Ovary (tissue), 9 donors: ENCODE results near the gene NCBP2. TPM values are rescaled to one million over a fixed set of nuclear protein-coding genes. Genes with fewer than 3 reads are reported as not detected.
"Not testable (repeated sequence)": the region's sequence is repeated elsewhere in the genome, so short reads cannot be mapped to it uniquely, and the experiment has no call there.

Experiments used
- DNase-seq, 5 donors: peaks; one replicate each; pipeline ENCODE4 v3.0.0-alpha.2; 2019 to 2020
- H3K27ac ChIP-seq, 2 donors: fragments of 200-600 bp; one replicate each; pipeline versions ENCODE4 v1.5.1 to v1.8.0; 2019 to 2022
- H3K27me3 ChIP-seq: fragments of 200-600 bp; one replicate; pipeline ENCODE4 v1.8.0; 2022
- H3K36me3 ChIP-seq: fragments of 200-600 bp; sonication (generic); one replicate; pipeline ENCODE4 v1.5.1; 2019
- H3K4me1 ChIP-seq: one replicate; pipeline ENCODE4 v1.8.1; 2013; ENCODE audit warnings: mild to moderate bottlenecking, moderate library complexity; ENCODE audit not compliant: insufficient read depth
- H3K4me3 ChIP-seq: fragments of 200-600 bp; sonication (generic); one replicate; pipeline ENCODE4 v1.5.1; 2017
- H3K9me3 ChIP-seq, 2 donors: fragments of 200-600 bp in 1 of 2; sonication (generic) in 1 of 2; one replicate each; pipeline versions ENCODE4 v1.5.1 to v1.8.1; 2013 to 2019; ENCODE audit warnings: mild to moderate bottlenecking in 1 of 2, moderate library complexity in 1 of 2
- CTCF ChIP-seq, 3 donors: fragments of 450-650 bp in 2 of 3; fragments of 200-600 bp in 1 of 3; IDR thresholded peaks; one replicate each; pipeline versions ENCODE4 v1.5.1 to v1.8.0; 2016 to 2022; ENCODE audit warnings: antibody characterized with exemption in 3 of 3, mild to moderate bottlenecking in 1 of 3
- EP300 ChIP-seq: sonication (generic); formaldehyde crosslinking; IDR thresholded peaks from one replicate; pipeline ENCODE4 v1.6.1; 2017; ENCODE audit warnings: antibody characterized with exemption
- POLR2A ChIP-seq: fragments of 450-650 bp; IDR thresholded peaks from one replicate; pipeline ENCODE4 v1.6.1; 2017; ENCODE audit warnings: antibody characterized with exemption, mild to moderate bottlenecking, moderate library complexity
- WGBS, 3 donors: extraction: QIAGEN DNeasy Blood & Tissue Kit in 1 of 3; methylation state at CpG; one replicate each; pipeline versions ENCODE4 v1.1.5 to v1.1.7; 2013 to 2017; 5-methylcytosine and 5-hydroxymethylcytosine counted together
- intact Hi-C, 4 donors: fragments of 100-400 bp; cut with DNase I; formaldehyde crosslinking; loops; one replicate each; pipeline versions ENCODE4 v1.11.0 to v1.15.1; 2022 to 2023
- polyA plus RNA-seq, 2 donors: library from polyadenylated mRNA; stranded (reverse); fragments of 200-250 nt in 1 of 2; fragments of 350-450 nt in 1 of 2; fragmentation: Illumina TruSeq in 1 of 2; extraction: RNeasy Lipid Tissue Mini Kit (QIAGEN cat#74804) in 1 of 2; gene quantifications; one replicate each; pipeline ENCODE4 v1.2.3, GENCODE V29; 2013 to 2014
- total RNA-seq, 7 donors: library from RNA; depleted of rRNA in 2 of 7; stranded (reverse); fragments of >200 nt in 2 of 7; fragmentation: NEBNext Ultra II Directional in 3 of 7; extraction: Animal tissue kit (Norgen Biotek cat#: 25700) in 3 of 7; gene quantifications; one replicate each; pipeline versions ENCODE4 v1.1.0 to v1.2.4, GENCODE V29; 2016 to 2023
- donor health status: DM: no; HTN: no; CAD: no; lungs with moderate emphysema.
- donor health status: DM: no; HTN: no; CAD: no.
- donor health status: Bipolar disorder and iron deficiency.
- donor health status: DM: yes; HTN: yes; CAD: no.
- donor health status: DM: no; HTN: no; CAD: no.
- donor health status: DM: yes; HTN: yes; CAD: no.

NCBP2 gene
- total and polyA plus RNA-seq, 9 donors, result 17.4 to 64.7 (median 45.8) TPM

DNA sequence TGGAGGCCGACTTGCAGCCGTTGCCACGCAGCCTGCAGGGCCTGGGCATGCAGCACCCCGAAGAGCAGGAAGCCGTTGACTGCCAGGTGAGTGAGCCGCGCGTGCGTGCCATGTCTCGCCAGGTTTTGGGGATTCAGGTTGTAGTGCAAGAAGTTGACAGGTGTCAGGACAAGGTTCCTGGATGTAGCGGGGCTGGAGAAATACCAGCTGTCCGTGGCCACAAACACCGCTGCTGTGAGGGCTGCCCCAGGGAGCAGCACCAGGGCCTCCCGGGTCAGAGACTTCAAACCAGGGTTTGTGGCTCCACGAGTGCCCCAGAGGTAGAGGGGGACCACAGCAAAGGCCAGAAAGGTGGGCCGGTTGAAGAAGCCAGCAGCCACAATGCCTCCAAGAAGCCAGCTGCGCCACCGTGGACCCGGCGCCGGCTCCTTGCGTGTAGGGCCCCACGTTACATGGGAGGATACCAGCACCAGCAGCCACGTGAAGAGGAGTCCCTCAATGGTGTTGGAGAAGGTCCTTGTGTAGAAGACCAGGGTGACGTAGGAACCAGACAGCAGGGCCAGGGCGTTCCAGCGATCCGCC lies 5.6 kb upstream of the NCBP2 start:
- H3K36me3 ChIP-seq, result no peaks in the 10 kb centered on the region
- H3K4me1 ChIP-seq, result peaks cover 3% of the 10 kb centered on the region
- no peak for DNase-seq
- H3K27ac ChIP-seq, result no peak overlapping the region
- no peaks in the 10 kb centered on the region for H3K9me3 ChIP-seq
- H3K4me3 ChIP-seq, result no peak overlapping the region
- TF ChIP-seq EP300 (no peak), CTCF (IDR thresholded peaks at IDR 0.05) (no peak), POLR2A (no peak)
- no peaks in the 10 kb centered on the region for H3K27me3 ChIP-seq
- intact Hi-C loops, result no loop called here
- 77 to 79% (median 78%) methylated on average over 28 of the region's 28 CpGs for WGBS, 3 donors

- H3K27me3 ChIP-seq, result no peaks in the 10 kb centered on the region
- H3K27ac ChIP-seq, result no peak overlapping the region
- H3K4me3 ChIP-seq, result no peak overlapping the region
- TF ChIP-seq EP300 (no peak), CTCF (IDR thresholded peaks at IDR 0.05) (no peak), POLR2A (no peak)
- H3K36me3 ChIP-seq, result no peaks in the 10 kb centered on the region
- intact Hi-C loops, result no loop called here
- no peak for DNase-seq
- 78 to 84% (median 83%) methylated on average over 10 of the region's 10 CpGs for WGBS, 3 donors
- H3K4me1 ChIP-seq, result peaks cover 3% of the 10 kb centered on the region
- no peaks in the 10 kb centered on the region for H3K9me3 ChIP-seq
These were observed 5.0 kb upstream of the NCBP2 start for GRCh38 chr3:196947136-196947859.

GRCh38 chr3:196944037-196944790 lies 1.9 kb upstream of the NCBP2 start:
- H3K27ac ChIP-seq, H3K36me3 ChIP-seq, DNase-seq, H3K9me3 ChIP-seq, H3K27me3 ChIP-seq, H3K4me3 ChIP-seq: not testable (repeated sequence)
- peaks cover 11% of the 10 kb centered on the region for H3K4me1 ChIP-seq
- 66 to 76% (median 68%) methylated on average over 14 of the region's 14 CpGs for WGBS, 3 donors
- intact Hi-C loops, result loop anchor here in 1 of 4 donors (5.0 kb wide), 1 partner anchor 77 kb away; the partner anchor contains the start of gene SENP5

- peak in 1 of 5 donors; percentile 48 for DNase-seq
- 0 to 1% (median 0%) methylated on average over 22 to 25 of the region's 25 CpGs for WGBS, 3 donors
- no peak for TF ChIP-seq EP300
- no peak for TF ChIP-seq POLR2A
- TF ChIP-seq CTCF (IDR thresholded peaks at IDR 0.05), result no peak
- intact Hi-C loops, result loop anchor here in 1 of 4 donors (5.0 kb wide), 1 partner anchor 76 kb away; the partner anchor contains the start of gene SENP5
- H3K27ac ChIP-seq, result peak overlapping the region in 1 of 2 donors; percentile 69
- peak overlapping the region; percentile 99 for H3K4me3 ChIP-seq
- no peaks in the 10 kb centered on the region for H3K9me3 ChIP-seq
- H3K36me3 ChIP-seq, result no peaks in the 10 kb centered on the region
- no peaks in the 10 kb centered on the region for H3K27me3 ChIP-seq
- peaks cover 11% of the 10 kb centered on the region for H3K4me1 ChIP-seq
These were observed 568 bp upstream of the NCBP2 start for GRCh38 chr3:196942915-196943277.
